Measurements from ENCODE around the gene NACC1. TPM values are rescaled to one million over a fixed set of nuclear protein-coding genes. Genes with fewer than 3 reads are reported as not detected.

Gene NACC1
- total RNA-seq, 2 experiments from 2014 or later = 13.0 to 13.5 TPM

DNA sequence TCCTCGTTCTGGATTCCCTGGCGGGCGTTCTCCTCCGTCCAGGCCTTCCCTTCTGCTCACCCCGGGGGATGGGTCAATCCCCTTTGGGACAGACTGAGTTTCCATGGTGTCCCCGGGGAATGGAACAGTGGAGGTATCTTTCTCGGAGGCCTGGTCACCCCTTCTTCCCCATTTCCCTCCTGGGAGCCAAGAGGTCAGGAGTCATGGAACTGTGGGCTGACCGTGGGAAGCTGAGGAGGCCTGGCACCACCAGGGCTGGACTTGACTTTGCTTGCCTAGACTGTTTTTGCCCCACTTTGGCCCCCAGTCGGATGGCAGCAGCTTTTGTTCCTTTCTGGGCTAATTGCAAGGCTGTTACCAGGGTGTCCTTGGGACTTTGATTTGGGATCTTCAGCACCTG, 2.0 kb downstream of the NACC1 start:
- H3K36me3 Mint-ChIP-seq (ENCODE audit: low read depth) = peaks cover 26% of the 10 kb centered on the region
- H3K27ac ChIP-seq (ENCODE audit: low read depth in 1 of 2, low read length in 2 of 2) = no peak overlapping the region
- ChIA-PET POLR2A (interaction anchor here (4.7 kb wide), 1 partner anchor 19 kb away, joined by 32 read pairs; no protein-coding TSS in a partner anchor), CTCF (no interaction called here)
- no peak for ATAC-seq (ENCODE audit: poor library complexity)
- peaks cover 63% of the 10 kb centered on the region for H3K4me1 Mint-ChIP-seq (ENCODE audit: low read depth)
- H3K4me3 Mint-ChIP-seq = peak overlapping the region; percentile 84
- no peak for DNase-seq
- no peaks in the 10 kb centered on the region for H3K9me3 ChIP-seq (ENCODE audit: control insufficient read depth in 1 of 2, insufficient read depth in 1 of 2, low read length in 2 of 2)
- no peak overlapping the region for H3K27ac Mint-ChIP-seq
- H3K4me3 ChIP-seq (ENCODE audit: low read length) = no peak overlapping the region
- H3K9me3 Mint-ChIP-seq = no peaks in the 10 kb centered on the region
- no peaks in the 10 kb centered on the region for H3K27me3 Mint-ChIP-seq
- peaks cover 12% of the 10 kb centered on the region for H3K36me3 ChIP-seq (ENCODE audit: insufficient read depth, low read length)
- intact Hi-C loops (cut with DNase I, micrococcal nuclease) = no loop called here
- H3K4me1 ChIP-seq (ENCODE audit: insufficient read depth, low read length) = peaks cover 65% of the 10 kb centered on the region
- TF ChIP-seq, protein P1, sequence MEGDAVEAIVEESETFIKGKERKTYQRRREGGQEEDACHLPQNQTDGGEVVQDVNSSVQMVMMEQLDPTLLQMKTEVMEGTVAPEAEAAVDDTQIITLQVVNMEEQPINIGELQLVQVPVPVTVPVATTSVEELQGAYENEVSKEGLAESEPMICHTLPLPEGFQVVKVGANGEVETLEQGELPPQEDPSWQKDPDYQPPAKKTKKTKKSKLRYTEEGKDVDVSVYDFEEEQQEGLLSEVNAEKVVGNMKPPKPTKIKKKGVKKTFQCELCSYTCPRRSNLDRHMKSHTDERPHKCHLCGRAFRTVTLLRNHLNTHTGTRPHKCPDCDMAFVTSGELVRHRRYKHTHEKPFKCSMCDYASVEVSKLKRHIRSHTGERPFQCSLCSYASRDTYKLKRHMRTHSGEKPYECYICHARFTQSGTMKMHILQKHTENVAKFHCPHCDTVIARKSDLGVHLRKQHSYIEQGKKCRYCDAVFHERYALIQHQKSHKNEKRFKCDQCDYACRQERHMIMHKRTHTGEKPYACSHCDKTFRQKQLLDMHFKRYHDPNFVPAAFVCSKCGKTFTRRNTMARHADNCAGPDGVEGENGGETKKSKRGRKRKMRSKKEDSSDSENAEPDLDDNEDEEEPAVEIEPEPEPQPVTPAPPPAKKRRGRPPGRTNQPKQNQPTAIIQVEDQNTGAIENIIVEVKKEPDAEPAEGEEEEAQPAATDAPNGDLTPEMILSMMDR (IDR thresholded peaks at IDR 0.05) = no peak
- H3K27me3 ChIP-seq (ENCODE audit: control insufficient read depth in 1 of 2, insufficient read depth in 2 of 2, low read length in 2 of 2) = no peaks in the 10 kb centered on the region

DNA sequence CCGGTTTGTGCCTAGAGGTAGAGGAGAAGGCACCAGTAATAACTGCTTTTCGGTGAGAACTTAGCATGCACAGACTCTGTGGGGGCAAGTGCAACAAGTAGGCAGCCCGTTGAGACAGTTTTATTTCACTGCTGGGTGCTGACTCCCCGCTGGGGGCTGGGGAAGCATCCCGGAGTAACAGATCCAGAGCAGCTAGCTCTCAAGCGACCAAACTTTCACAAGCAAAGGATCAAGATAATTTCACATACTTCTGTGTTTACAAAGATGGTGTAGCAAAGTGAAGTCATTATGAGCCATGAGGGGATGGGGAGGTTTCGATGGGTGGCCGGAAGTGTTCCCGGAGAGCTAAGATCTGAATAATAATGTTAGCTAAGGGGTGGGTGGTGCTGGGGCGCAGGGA, 2.8 kb downstream of the NACC1 start:
- ChIA-PET CTCF (interaction anchor here (0.7 kb wide), 1 partner anchor 41 kb away, joined by 3 read pairs; no protein-coding TSS in a partner anchor), POLR2A (no interaction called here)
- Mint-ChIP-seq H3K27ac (no peak overlapping the region), H3K36me3 (ENCODE audit: low read depth) (peaks cover 26% of the 10 kb centered on the region), H3K4me1 (ENCODE audit: low read depth) (peaks cover 57% of the 10 kb centered on the region), H3K9me3 (no peaks in the 10 kb centered on the region), H3K27me3 (no peaks in the 10 kb centered on the region), H3K4me3 (peak overlapping the region; percentile 84)
- Histone ChIP-seq H3K27me3 (ENCODE audit: control insufficient read depth in 1 of 2, insufficient read depth in 2 of 2, low read length in 2 of 2) (no peaks in the 10 kb centered on the region), H3K27ac (ENCODE audit: low read depth in 1 of 2, low read length in 2 of 2) (no peak overlapping the region), H3K9me3 (ENCODE audit: control insufficient read depth in 1 of 2, insufficient read depth in 1 of 2, low read length in 2 of 2) (no peaks in the 10 kb centered on the region), H3K36me3 (ENCODE audit: insufficient read depth, low read length) (peaks cover 12% of the 10 kb centered on the region), H3K4me3 (ENCODE audit: low read length) (no peak overlapping the region), H3K4me1 (ENCODE audit: insufficient read depth, low read length) (peaks cover 58% of the 10 kb centered on the region)
- ATAC-seq (ENCODE audit: poor library complexity) (no peak), DNase-seq (no peak)
- intact Hi-C loops (cut with DNase I, micrococcal nuclease) = no loop called here
- TF ChIP-seq, protein P1 (IDR thresholded peaks at IDR 0.05) = no peak

DNA sequence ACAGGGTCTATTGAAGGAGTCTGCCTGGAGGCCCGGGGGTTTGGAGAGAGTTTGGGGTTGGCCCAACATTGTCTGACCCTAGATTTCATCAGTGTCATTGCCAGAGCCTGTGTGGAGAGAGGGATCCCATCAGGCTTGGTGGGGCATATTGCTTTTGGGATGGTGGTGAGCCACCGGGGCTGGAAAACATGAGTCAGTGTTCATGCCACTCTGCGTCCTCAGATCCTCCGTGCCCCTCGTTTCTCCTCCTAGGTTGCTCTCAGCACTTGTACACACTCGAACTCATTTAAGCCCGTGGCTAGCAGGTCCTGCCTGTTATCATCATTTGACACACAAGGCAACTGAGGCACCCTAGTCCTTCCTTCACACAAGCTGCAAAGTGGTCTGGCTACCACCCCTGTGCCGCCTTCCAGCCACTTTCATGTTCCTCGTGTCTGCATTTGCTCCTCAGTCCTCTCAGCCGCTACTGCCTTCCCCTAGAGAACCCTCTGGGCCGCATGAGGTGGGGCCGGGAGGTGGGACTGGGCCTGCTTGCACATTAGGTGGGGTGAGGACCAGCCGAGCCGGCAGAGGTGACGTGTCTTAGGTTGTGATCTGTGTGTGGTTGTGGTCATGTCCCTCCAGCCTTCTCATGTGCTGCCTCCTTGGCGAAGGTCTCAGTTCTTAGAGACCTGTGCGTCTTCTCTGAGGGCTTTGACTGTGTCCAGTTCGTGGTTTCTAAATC, 3.6 kb downstream of the NACC1 start:
- H3K27ac ChIP-seq (ENCODE audit: low read depth in 1 of 2, low read length in 2 of 2) = no peak overlapping the region
- ChIA-PET POLR2A (no interaction called here), CTCF (no interaction called here)
- Mint-ChIP-seq H3K9me3 (no peaks in the 10 kb centered on the region), H3K36me3 (ENCODE audit: low read depth) (peaks cover 21% of the 10 kb centered on the region), H3K4me1 (ENCODE audit: low read depth) (peaks cover 52% of the 10 kb centered on the region), H3K4me3 (peak overlapping the region; percentile 77), H3K27ac (peak overlapping the region; percentile 44), H3K27me3 (no peaks in the 10 kb centered on the region)
- TF ChIP-seq, protein P1 (IDR thresholded peaks at IDR 0.05) = no peak
- DNase-seq (peak in 1 of 14 experiments; percentile 38), ATAC-seq (ENCODE audit: poor library complexity) (no peak)
- no peaks in the 10 kb centered on the region for H3K9me3 ChIP-seq (ENCODE audit: control insufficient read depth in 1 of 2, insufficient read depth in 1 of 2, low read length in 2 of 2)
- H3K36me3 ChIP-seq (ENCODE audit: insufficient read depth, low read length) = peaks cover 16% of the 10 kb centered on the region
- H3K27me3 ChIP-seq (ENCODE audit: control insufficient read depth in 1 of 2, insufficient read depth in 2 of 2, low read length in 2 of 2) = no peaks in the 10 kb centered on the region
- H3K4me3 ChIP-seq (ENCODE audit: low read length) = no peak overlapping the region
- peaks cover 51% of the 10 kb centered on the region for H3K4me1 ChIP-seq (ENCODE audit: insufficient read depth, low read length)
- intact Hi-C loops (cut with DNase I, micrococcal nuclease) = no loop called here
